Measurements from ENCODE around the gene XXYLT1.

Gene XXYLT1

DNA sequence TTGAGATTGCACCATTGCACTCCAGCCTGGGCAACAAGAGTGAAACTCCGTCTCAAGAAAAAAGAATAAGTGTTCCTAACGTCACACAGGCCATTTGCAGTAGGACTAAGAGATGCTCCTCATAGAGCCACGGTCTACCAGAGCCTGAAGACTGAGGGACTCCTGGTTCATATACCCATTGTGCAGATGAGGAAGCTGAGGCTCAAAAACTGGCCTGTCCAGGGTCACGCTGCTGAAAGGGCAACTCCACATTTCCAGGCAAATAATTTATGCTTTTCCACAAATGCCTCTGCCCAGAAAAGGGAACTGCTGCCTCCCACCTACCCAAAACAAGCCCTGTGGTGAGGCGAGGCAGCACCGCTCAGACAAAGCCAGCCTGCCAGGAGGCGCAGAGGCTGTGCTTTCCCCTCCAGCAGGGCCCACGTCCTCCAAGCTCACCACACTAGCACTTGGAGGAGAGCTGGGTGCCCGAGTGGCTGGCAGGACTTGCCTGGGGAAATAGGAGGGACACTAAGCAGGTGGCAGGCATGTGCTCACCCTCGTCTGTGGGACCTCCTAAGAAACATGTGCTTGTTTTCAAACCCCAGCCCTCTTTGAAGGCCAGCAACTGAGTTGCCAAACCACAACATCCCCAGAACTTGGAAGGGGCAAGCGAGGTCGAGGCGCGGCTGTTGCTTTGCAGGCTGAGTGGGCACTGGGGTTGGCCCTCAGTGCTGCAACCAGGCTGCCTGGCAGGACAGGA is 195.6 kb downstream of the XXYLT1 start:
- DNase-seq = no peak

DNA sequence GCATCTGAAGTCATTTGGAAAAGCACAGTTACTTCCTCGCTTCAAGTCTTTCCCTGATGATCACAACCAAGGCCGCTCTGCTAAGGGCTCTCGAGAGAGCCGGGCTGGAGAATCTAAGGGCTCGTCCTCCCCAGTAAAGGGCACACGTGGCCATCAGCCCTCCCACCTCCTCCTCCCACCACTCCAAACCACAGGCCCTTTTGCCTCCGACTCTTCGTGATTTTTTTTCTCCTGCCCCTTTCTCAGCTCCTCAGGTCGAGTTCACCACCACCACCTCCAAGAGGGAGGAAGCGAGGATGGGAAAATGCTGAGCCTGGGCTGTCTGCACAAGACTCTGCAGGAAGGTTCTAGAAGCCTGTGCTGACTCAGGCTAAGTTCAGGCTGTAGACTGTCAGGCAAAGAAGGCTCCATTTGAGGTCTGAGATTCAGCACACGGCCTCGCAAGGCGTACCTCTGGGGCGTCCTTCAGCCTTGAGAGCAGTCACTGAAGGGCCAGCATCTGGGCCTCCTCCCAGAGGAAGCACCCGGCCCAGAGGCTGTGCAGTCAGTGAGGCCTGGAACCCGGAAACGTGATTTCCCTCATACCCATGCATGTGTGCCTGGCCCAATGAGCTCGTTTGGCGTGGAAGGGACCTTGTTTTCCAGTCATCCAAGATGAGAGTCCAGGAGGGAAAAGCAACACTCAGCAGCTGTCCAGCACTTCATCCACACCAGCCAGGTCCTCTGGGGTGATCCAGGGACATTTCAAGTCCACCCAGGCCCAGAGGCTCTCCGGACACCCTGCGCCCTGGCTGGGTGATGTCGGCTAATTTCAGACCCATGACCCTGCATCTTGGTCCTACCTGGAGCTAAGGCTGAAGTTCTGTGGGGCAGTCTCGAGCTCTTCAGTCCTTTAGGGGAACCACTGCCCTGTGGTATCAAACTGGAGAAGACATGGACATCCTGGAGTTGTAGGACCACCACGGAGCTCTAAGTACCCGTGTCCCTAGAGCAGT is 196.8 kb downstream of the XXYLT1 start:
- no peak for DNase-seq

DNA sequence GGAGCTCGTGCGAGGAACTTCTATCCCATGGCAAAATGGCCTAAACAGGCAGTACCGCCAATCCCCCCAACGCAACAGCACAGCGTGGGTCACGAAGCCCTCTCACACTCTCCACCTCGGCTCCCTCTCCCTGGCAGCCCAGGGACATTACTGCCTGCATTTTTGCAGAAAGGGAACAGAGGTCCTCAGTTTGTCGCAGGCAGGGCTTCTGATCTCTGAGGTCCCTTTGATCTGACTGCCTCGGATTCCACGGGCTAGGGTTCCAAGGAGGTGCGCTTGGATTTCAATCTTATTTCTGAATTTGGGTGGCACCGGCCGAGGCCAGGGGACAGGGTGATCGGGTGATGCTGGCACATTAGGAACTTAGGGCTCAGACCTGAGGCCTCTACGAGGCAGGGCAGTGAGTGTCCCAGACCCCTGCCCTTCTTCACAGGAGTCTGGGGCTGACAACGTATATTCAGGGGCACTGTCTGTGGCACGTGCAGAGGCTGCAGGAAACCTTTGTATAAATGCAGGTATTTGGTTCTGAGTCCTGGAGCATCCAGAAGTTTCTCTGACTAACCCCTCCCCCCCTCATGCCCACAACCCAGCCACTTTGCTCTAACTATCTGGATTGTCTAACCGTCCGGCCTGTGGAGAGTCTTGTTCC is 197.9 kb downstream of the XXYLT1 start:
- DNase-seq = no peak

DNA sequence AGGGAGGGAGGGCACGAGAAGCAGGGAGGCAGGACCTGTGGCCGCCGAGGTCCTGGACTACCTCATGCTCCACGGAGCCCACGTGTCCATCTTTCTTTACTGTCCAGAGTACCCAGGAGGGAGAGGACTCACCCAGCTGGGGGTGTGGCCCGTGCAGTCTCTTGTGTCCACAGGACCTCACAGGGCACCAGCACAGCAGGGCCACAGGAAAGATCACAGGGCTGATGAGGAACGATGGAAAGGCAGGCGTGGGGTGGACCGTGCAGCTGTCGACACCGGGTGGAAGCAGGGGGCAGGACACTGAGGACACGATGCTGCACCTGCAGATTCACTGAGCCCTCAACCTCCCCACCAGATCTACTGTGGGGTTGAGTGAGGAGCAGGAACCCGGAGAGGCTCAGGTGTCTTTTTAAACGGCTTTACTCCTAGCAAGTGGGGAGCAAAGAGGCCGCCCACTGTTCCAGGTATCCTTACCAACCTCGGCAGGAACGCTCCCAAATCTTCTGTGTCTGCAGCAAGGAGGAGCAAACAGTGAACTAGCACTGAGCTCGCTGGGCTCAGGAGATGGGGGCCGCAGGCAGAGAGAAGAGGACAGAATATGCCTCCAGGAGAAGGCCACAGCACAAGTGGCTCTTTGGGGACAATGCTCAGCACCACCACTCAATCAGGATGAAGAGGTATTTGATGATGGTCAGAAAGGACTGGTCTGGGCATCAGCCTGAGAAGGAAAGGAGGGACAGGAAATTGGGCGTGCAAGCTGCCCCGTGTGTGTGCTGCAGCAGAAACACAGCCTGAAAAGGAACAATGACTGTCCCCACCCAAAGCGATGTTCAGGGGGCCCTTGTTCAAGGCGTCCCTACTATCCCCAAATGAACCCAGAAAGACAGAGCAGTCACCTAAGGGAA is 198.8 kb downstream of the XXYLT1 start:
- no peak for DNase-seq

DNA sequence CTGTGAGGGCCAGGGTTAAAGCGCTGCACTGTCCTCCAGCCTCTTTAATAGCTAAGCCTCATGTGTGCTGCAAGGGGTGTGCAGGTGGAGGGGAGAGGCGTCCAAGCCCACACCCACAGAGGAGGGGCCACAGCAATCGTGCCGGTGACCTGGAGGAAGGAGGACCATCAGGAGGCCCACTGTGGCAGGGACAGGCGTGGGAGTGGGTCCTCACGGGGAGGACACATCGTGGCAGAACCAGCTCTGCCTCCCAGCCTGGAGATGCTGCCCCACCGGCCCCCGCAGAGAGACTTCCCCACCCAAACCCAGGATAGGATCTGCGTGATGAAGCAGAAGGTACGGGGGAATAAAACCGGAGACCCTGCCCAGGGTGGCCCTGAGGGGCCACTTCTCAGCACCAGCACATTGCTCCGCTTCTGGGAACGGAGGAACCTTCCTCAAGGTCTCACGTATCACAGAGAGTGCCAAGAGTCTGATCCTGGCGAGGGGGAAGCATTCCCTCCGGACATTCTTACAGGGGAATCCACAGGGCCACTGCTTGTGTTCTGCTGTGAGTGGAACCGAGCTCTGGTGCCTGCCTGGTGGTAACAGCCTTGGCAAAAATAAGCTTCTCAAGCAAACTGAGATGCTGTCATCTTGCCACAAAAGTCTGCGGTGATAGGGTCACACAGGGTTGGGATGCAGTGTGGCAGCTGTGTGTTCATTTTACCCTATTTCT is 199.8 kb downstream of the XXYLT1 start:
- no peak for DNase-seq

DNA sequence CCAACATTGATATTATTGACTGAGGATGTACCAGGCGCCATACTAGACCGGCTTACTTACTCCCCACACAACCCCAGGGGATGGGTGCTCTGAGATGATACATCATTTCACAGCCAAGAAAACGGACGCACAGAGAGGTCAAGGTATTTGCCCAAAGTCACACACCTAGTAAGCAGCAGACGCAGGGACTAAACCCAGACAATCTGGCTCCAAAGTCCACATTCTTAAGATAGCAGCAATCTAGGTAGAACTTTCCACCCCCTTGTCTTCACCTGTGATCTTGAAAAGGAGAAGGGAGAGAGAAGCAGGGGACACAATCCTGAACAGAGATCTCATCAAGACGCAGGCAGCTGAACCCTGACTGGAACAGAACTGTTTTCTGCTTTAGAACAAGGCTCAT is 200.6 kb downstream of the XXYLT1 start:
- no peak for DNase-seq

DNA sequence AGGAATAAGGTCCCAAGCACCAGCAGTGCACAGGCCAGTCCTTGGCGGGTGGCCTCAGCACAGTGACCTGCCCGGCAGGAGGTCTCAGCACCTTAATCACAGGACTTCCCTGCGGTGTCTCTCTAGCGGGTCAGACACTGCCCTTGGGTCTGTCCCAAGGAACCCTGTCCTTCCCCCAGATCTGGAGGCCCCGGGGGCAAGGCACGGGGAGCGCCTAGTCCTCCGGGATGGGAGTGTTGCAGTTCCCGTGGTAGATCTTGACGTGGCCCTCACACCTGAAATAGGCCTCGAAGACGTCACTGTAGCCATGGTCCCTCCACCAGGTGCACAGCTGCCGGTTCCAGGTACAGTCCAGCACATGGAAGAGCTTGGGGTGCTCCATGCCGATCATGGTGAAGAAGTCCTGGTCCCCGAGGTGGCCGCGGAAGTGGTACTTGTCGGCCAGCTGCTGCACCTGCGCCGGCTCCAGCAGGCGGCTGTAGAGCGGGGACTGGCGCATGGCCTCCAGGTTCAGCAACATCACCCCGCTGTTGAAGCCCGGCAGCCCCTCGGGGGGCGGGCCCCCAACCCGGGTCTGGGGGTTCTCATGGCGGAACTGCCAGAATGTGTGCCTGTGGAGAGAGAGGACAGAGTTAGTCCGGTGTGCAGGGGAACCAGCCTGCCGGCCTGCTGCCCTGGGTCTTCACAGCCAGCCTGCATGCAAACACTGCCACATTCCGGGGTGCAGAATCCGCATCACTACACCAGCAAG is 201.3 kb downstream of the XXYLT1 start:
- no peak for DNase-seq

DNA sequence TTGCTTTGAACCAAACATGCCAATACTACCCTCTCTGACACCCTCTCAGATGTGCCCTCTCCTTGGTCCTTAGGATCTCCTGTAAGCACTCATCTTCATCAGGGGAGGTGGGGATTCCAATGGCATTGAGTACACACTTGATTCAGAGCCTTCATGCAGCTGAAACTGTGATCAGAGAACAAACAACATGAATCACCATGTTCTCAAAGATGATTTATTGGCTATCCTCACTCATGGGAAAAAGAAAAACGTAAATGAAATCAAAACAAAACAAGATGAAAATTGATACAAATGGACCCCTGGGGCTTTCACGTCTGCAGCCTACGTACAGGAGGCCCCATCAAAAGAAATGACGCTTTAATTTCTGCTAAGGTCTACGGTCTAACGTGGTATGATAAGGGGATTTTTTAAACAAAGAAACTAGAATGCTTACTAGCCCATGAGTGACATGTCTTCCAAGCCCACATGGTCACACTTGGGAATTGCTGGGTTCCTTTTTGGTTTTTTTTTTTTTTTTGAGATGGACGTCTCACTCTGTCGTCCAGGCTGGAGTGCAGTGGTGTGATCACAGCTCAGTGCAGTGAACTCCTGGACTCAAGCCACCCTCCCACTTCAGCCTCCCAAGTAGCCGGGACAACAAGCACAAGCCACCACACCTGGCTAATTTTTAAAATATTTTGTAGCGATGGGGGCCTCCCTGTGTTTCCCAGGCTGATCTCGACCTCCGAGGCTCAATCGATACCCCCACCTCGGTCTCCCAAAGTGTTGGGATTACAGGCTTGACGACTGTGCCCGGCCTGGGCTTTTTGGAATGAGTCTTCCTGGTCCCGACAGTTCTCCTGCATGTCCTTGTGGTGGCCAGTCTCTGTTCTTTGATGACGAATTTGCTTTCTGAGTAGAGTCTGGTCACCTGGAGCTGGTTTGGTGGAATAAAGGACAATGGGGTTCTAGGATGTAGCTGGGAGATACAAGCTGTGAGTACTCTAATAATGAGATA is 202.6 kb downstream of the XXYLT1 start:
- DNase-seq = no peak

DNA sequence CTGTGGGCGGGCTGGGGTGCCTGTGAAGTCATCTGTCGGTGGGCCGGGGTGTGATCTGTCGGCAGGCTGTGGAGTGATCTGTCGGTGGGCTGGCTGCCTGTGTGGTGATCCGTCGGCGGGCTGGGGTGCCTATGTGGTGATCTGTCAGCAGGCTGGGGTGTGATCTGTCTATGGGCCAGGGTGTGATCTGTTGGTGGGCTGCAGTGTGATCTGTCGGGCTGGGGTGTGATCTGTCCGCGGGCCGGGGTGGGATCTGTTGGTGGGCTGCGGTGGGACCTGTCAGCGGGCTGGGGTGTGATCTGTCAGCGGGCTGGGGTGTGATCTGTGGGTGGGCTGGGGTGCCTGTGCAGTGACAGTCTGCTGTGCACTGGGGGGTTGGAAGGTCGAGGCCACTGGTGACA is 204.5 kb downstream of the XXYLT1 start:
- no peak for DNase-seq

DNA sequence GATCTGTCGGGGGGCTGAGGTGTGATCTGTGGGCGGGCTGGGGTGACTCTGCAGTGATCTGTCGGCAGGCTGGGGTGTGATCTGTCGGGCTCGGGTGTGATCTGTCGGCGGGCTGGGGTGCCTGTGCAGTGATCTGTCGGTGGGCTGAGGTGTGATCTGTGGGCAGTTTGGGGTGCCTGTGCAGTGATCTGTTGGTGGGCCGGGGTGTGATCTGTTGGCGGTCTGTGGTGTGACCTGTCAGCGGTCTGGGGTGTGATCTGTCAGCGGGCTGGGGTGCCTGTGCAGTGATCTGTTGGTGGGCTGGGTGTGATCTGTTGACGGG is 205.1 kb downstream of the XXYLT1 start:
- DNase-seq = no peak

DNA sequence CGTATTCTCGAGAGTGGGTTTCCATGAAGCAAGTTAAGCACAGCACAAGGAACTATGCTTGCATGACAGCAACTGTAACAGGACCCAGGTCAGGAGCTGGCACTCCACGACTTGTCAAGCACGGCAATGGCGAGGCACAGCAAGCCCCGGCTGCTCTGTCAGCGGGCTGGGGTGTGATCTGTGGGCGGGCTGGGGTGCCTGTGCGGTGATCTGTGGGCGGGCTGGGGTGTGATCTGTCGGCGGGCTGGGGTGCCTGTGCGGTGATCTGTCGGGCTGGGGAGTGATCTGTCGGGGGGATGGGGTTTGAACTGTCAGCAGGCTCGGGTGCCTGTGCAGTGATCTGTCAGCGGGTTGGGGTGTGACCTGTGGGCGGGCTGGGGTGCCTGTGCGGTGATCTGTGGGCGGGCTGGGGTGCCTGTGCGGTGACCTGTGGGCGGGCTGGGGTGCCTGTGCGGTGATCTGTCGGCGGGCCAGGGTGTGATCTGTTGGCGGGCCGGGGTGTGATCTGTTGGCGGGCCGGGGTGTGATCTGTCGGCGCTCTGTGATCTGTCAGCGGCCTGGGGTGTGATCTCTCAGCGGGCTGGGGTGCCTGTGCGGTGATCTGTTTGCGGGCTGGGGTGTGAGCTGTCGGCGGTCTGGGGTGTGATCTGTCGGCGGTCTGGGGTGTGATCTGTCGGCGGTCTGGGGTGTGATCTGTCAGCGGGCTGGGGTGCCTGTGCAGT is 205.7 kb downstream of the XXYLT1 start:
- DNase-seq = no peak

DNA sequence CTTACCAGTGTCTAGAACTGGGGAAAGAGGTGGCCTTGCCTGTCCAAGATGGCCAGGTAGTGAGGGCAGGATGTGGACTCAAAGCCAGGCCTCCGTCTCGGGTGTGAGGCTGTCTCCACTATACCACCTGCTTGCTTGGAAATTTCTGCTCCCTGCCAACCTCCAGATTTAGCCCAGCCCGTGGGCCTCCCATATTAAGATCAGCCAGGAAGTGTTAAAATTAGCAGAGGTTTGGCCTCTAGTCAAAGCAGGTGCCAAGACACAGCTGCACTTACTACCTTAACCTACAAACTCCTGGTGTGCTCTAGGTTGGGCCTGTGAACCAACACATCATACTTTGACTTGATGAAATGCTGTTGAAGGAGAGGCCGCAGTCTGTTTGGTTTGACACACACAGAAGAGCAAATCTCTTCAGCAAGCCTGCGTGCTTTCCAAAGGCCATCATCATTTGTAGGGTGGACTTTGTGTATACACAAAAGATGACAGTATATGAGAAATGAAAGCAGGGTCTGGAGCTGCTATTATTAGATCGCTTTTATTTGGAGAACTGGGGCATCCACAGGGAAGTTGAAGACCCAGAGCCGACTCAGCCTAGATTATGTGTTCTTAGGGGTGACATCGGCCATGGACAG is 206.5 kb downstream of the XXYLT1 start:
- DNase-seq = no peak

DNA sequence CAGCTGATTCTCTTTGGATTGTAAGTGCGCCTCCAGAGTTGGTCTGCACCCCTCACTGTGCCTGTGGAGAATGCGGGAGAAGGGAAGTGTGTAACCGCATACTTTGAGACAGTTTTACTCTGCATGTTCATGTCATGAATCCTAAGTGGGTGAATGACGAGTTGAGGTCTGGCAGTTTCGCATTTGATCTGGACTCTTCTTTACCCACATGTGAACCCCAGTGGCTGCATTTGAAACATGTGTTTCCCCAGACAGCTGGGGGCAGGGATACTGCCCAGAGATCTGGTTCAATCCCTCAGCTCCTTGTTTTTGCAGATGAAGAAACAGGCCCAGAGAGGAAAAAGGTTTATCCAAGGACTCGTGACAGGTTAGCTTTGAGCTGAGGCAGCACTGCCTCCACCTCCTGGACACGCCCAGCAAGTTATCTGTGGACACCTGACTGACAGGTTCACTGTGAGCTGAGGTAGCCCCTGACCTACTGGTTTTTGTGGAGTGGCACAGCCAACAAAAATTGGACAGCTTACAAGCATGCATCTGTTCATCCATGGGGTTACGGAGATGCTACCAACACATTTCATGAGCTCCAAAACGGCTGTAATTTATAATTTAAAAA is 207.3 kb downstream of the XXYLT1 start:
- DNase-seq = no peak

DNA sequence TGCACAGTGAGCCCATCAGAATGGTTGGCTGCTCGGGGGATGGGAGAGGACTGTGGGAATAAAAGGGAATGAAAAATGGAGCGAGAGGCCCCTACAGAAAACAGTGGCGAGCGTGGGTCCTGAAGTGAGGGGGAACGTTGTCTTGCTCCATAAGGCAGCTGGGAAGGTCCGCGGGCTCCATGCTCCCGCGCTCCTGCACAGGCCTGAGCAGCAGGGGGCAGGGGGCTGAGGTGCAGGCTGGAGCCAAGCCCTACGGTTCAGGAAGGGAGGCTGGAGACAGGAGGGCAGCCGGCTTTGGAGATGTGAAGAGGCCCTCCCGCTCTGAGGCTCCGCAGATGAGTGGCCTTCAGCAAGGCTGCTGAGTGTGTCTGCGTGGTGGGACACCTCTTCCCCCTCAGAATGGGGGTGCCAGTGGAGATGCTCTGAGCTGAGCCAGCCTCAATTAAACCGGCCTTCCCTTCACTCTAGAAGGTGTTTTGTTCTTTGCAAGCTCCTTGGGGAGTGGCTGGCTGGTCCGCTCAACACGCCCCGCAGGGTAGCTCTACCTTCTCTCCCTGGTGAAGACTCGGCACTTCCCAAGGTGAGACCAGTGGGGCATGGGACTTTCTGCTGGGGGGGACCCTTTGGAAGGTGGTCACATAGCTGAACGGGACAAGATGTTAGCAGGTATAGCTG is 208.0 kb downstream of the XXYLT1 start:
- DNase-seq = no peak

DNA sequence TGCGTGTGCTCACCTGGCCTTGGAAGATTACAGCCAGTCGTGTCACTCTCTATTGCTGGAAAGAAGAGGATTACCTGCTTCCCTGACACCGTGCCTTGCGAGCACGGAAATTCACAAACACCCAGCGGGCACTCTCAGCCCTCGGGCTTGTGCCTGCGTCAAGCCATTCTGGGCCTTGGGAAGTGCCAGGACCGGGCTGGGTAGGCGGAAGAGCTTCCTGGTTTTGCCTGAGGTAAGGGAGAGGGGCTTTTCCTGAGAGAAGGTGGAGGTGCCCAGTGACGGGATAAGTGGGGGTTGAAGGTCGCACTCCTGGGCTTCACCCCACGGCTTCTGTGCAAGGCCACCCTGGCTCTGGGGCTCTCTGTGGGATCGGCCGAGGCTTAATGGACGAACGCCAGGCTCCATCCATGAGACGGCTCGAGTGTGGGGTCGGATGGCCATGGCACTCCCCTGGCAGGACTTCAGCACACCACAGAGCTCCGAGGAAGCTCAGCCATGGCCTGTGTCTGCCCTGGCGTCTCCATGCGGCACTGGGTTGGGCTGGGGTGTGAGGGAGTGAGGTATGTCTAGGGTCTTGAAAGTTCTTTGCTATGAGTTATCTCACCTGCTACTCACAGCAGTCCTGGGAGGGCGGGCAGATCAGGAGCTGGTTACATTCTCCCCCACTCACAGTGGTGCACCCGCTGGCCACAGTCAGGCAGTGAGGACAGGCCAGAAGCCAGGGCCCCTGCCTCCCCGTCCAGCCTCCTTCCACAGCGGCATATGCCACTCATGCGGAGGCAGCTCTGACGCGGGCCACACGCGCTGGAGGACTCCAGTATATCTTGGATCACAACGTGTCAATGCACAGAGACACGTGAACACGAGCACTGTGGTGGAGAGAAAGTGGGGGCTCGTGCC is 209.0 kb downstream of the XXYLT1 start:
- DNase-seq = no peak

DNA sequence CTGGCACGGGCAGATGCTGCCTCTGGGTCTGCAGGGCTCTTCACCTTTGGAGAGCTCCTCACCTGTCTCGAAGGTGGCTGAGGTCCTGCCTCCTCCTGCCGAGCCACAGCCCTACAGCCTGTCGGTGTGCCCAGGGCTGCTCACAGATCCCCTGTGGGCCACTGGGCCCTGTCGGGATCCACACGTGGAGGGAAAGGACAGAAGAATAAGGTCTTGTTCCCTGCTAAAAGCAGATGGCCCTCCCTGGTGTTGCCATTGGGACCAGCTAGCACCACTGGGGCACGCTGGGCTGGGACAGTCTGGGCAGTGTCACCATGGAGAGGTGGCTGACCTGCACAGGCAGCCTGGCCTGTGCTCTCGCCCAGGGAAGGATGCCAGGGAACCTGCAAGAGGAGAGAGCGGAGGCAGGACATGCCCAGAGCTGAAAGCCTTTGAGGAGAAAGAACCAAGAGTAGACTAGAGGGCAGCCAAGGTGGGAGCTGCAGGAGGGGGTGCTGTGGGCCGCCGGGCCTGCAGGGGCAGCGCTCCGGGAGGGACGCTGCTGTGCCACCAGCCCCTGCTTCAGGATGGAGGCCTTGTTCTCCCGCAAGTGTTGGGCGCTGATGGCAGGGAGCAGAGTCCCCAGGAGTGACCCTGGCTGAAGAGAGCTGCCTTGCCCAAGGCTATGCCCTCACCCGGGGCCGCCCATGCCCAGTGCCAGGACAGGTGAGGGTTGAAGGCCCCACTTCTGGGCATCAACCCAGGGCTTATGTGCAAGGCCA is 210.2 kb downstream of the XXYLT1 start:
- no peak for DNase-seq

Measured in DMS 273 treated with DMSO at 0.1 percent for 48 hours (cell line).